ENCODE results near the gene U2SURP.
"Not testable (repeated sequence)": the region's sequence is repeated elsewhere in the genome, so short reads cannot be mapped to it uniquely, and the experiment has no call there.

GRCh38 chr3:142988221-142988620, 13.1 kb upstream of the U2SURP start:
- not testable (repeated sequence) for TF ChIP-seq POLR2A, EP300 (IDR thresholded peaks at IDR 0.05)
- TF ChIP-seq, protein P1, sequence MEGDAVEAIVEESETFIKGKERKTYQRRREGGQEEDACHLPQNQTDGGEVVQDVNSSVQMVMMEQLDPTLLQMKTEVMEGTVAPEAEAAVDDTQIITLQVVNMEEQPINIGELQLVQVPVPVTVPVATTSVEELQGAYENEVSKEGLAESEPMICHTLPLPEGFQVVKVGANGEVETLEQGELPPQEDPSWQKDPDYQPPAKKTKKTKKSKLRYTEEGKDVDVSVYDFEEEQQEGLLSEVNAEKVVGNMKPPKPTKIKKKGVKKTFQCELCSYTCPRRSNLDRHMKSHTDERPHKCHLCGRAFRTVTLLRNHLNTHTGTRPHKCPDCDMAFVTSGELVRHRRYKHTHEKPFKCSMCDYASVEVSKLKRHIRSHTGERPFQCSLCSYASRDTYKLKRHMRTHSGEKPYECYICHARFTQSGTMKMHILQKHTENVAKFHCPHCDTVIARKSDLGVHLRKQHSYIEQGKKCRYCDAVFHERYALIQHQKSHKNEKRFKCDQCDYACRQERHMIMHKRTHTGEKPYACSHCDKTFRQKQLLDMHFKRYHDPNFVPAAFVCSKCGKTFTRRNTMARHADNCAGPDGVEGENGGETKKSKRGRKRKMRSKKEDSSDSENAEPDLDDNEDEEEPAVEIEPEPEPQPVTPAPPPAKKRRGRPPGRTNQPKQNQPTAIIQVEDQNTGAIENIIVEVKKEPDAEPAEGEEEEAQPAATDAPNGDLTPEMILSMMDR (IDR thresholded peaks at IDR 0.05): not testable (repeated sequence)
